GM13977 (cell line): ENCODE results near the gene IFI27.

ENCODE experiments used
- DNase-seq: peaks from one replicate; pipeline ENCODE4 v3.0.0; 2012; ENCODE audit warnings: low spot score
- CTCF ChIP-seq: IDR thresholded peaks from 2 replicates; pipeline ENCODE4 v1.5.1; 2012; ENCODE audit warnings: mild to moderate bottlenecking, control low read depth; ENCODE audit not compliant: insufficient read depth; ENCODE audit errors: extremely low read depth, missing control alignments
- in situ Hi-C: fragments of 300-500 bp; cut with MboI; formaldehyde crosslinking; loops from one replicate; pipeline ENCODE4 v1.12.0; 2022; ENCODE audit warnings: low sequenced_read_pairs, low pct_unique_long_range_greater_than_20kb, mixed read lengths, inconsistent platforms; ENCODE audit not compliant: unreplicated experiment

Gene IFI27

GRCh38 chr14:94113073-94113472 is 2.5 kb downstream of the IFI27 start:
- DNase-seq, result no peak
- in situ Hi-C loops, result no loop called here

GRCh38 chr14:94113490-94113889 is 3.0 kb downstream of the IFI27 start:
- no peak for TF ChIP-seq CTCF
- in situ Hi-C loops, result no loop called here
- no peak for DNase-seq

More at GRCh38 chr14:94113073-94113472, 2.5 kb downstream of the IFI27 start:
- TF ChIP-seq CTCF, result no peak

- in situ Hi-C loops, result no loop called here
- no peak for DNase-seq
- no peak for TF ChIP-seq CTCF
Observed at GRCh38 chr14:94113908-94114588, 3.5 kb downstream of the IFI27 start.

GRCh38 chr14:94114589-94115057 is 4.1 kb downstream of the IFI27 start:
- in situ Hi-C loops, result no loop called here
- no peak for TF ChIP-seq CTCF
- DNase-seq, result no peak

GRCh38 chr14:94115058-94115591 is 4.6 kb downstream of the IFI27 start:
- DNase-seq, result no peak
- TF ChIP-seq CTCF, result no peak
- in situ Hi-C loops, result no loop called here

GRCh38 chr14:94115631-94116030 is 5.1 kb downstream of the IFI27 start:
- TF ChIP-seq CTCF, result no peak
- no peak for DNase-seq
- in situ Hi-C loops, result no loop called here
